T-cell (primary cell): ENCODE measurements around the gene ACACA. TPM values are rescaled to one million over a fixed set of nuclear protein-coding genes. Genes with fewer than 3 reads are reported as not detected.

ENCODE experiments used
- ATAC-seq, 4 experiments: fragments of 200-7000 bp in 3 of 4; fragments of 150-1000 bp in 1 of 4; cut with Tn5 transposase; replicated peaks in 1 of 4; 1 replicate in 3 of 4; 2 replicates in 1 of 4; pipeline ENCODE4 v1.10.0; 2021; ENCODE audit warnings: moderate library complexity in 3 of 4, mild to moderate bottlenecking in 2 of 4, moderate number of reproducible peaks in 1 of 4
- CTCF ChIA-PET, 2 donors: fragments of 300-600 bp; sonication (Branson Sonifier 250); formaldehyde crosslinking; loops; one replicate each; lab custom pipeline; 2022; ENCODE audit warnings: antibody characterized with exemption in 2 of 2; lab: Charles Lee
- POLR2A ChIA-PET, 2 donors: fragments of 300-600 bp; sonication (Branson Sonifier 250); formaldehyde crosslinking; loops; one replicate each; lab custom pipeline; 2022; ENCODE audit warnings: antibody characterized with exemption in 2 of 2; lab: Charles Lee
- DNase-seq, 35 experiments: peaks; one replicate each; pipeline versions ENCODE4 v3.0.0 to v3.0.0-alpha.2; 2013 to 2023
- H3K27ac ChIP-seq: one replicate; pipeline ENCODE4 v1.5.1; 2013; ENCODE audit warnings: low read length
- H3K27me3 ChIP-seq, 2 experiments: replicated peaks in 1 of 2; 1 replicate in 1 of 2; 2 replicates in 1 of 2; pipeline versions ENCODE4 v1.6.1 to v1.7.0; 2013; ENCODE audit warnings: low read length in 1 of 2, mixed read lengths in 1 of 2; ENCODE audit not compliant: control insufficient read depth in 2 of 2, insufficient read depth in 2 of 2; ENCODE audit errors: extremely low read depth in 1 of 2
- H3K36me3 ChIP-seq, 2 donors: 1 replicate in 1 of 2; 2 replicates in 1 of 2; pipeline versions ENCODE4 v1.6.1 to v1.7.0; 2013; ENCODE audit warnings: low read length in 1 of 2; ENCODE audit not compliant: control insufficient read depth in 2 of 2, insufficient read depth in 1 of 2; ENCODE audit errors: extremely low read depth in 1 of 2
- H3K4me1 ChIP-seq, 2 experiments: 1 replicate in 1 of 2; 2 replicates in 1 of 2; pipeline versions ENCODE4 v1.6.1 to v1.7.0; 2013; ENCODE audit warnings: low read length in 2 of 2, mixed read lengths in 1 of 2; ENCODE audit not compliant: insufficient read depth in 2 of 2, control insufficient read depth in 1 of 2; ENCODE audit errors: extremely low read depth in 1 of 2
- H3K4me3 ChIP-seq, 2 donors: 1 replicate in 1 of 2; 2 replicates in 1 of 2; pipeline versions ENCODE4 v1.5.1 to v1.7.0; 2013; ENCODE audit warnings: mild to moderate bottlenecking in 2 of 2, low read length in 1 of 2, moderate library complexity in 1 of 2; ENCODE audit not compliant: control insufficient read depth in 1 of 2; ENCODE audit errors: extremely low read depth in 1 of 2
- H3K9me3 ChIP-seq: 2 replicates; pipeline ENCODE4 v1.7.0; 2013
- H3K27ac Mint-ChIP-seq, 2 donors: one replicate each; pipeline ENCODE4 v1.8.0; 2020 to 2021; ENCODE audit warnings: mild to moderate bottlenecking in 2 of 2, mixed read lengths in 2 of 2
- H3K27me3 Mint-ChIP-seq, 2 donors: one replicate each; pipeline ENCODE4 v1.8.0; 2021 to 2022; ENCODE audit warnings: mixed read lengths in 2 of 2
- H3K36me3 Mint-ChIP-seq: one replicate; pipeline ENCODE4 v1.8.0; 2021; ENCODE audit warnings: mixed read lengths
- H3K4me1 Mint-ChIP-seq, 3 donors: one replicate each; pipeline ENCODE4 v1.8.0; 2020 to 2022; ENCODE audit warnings: mixed read lengths in 3 of 3, mild to moderate bottlenecking in 1 of 3
- H3K4me3 Mint-ChIP-seq, 3 donors: one replicate each; pipeline ENCODE4 v1.8.0; 2020 to 2022; ENCODE audit warnings: mild to moderate bottlenecking in 3 of 3, mixed read lengths in 3 of 3, moderate library complexity in 3 of 3
- H3K9me3 Mint-ChIP-seq, 3 donors: one replicate each; pipeline ENCODE4 v1.8.0; 2020 to 2022; ENCODE audit warnings: mixed read lengths in 3 of 3
- WGBS: methylation state at CpG from one replicate; pipeline ENCODE4 v1.1.5; 2013; ENCODE audit warnings: missing lambda C conversion rate; ENCODE audit not compliant: insufficient coverage; 5-methylcytosine and 5-hydroxymethylcytosine counted together
- total RNA-seq, 35 experiments: library from RNA in 6 of 35; stranded (reverse) in 6 of 35; fragments of 120-200 nt in 1 of 35; gene quantifications; one replicate each; pipeline versions ENCODE4 v1.2.1 to v1.2.4 and lab custom pipeline; 2013 to 2026

The ACACA gene
- total RNA-seq, 5 donors from 2014 or later (not counting 1 experiment from before 2014, with no cell fraction given) = 15.9 to 30.2 (median 18.0) TPM

GRCh38 chr17:37134050-37134449, 272.6 kb downstream of the ACACA start:
- Mint-ChIP-seq H3K27me3 (no peaks in the 10 kb centered on the region), H3K27ac (no peak overlapping the region), H3K9me3 (no peaks in the 10 kb centered on the region), H3K4me1 (peaks cover 1 to 16% (median 2%) of the 10 kb centered on the region in 3 donors), H3K4me3 (no peak overlapping the region), H3K36me3 (peaks cover 31% of the 10 kb centered on the region)
- H3K4me1 ChIP-seq = peaks cover 0 to 12% of the 10 kb centered on the region in 2 experiments
- ChIA-PET POLR2A (no interaction called here), CTCF (no interaction called here)
- ATAC-seq (peak; percentile 27 to 92 (median 46)), DNase-seq (peak in 4 of 35 experiments; percentile 1 to 27 (median 4))
- 78% methylated on average over 3 of the region's 6 CpGs for WGBS
- no peak overlapping the region for H3K27ac ChIP-seq
- H3K9me3 ChIP-seq = no peaks in the 10 kb centered on the region
- H3K36me3 ChIP-seq = peaks cover 0 to 5% of the 10 kb centered on the region in 2 donors
- H3K27me3 ChIP-seq = no peaks in the 10 kb centered on the region
- H3K4me3 ChIP-seq = no peak overlapping the region

- Histone ChIP-seq H3K4me3 (no peak overlapping the region), H3K9me3 (no peaks in the 10 kb centered on the region), H3K27ac (no peak overlapping the region), H3K36me3 (peaks cover 0 to 5% of the 10 kb centered on the region in 2 donors), H3K27me3 (no peaks in the 10 kb centered on the region), H3K4me1 (peaks cover 0 to 12% of the 10 kb centered on the region in 2 experiments)
- no peaks in the 10 kb centered on the region for H3K27me3 Mint-ChIP-seq
- H3K27ac Mint-ChIP-seq = no peak overlapping the region
- ChIA-PET CTCF (interaction anchor here in 1 of 2 donors (0.7 kb wide), 1 partner anchor 1105 kb away, joined by 3 read pairs; no protein-coding TSS in a partner anchor), POLR2A (no interaction called here)
- peaks cover 1 to 16% (median 2%) of the 10 kb centered on the region in 3 donors for H3K4me1 Mint-ChIP-seq
- ATAC-seq (no peak), DNase-seq (no peak)
- H3K4me3 Mint-ChIP-seq = no peak overlapping the region
- WGBS = 100% methylated on average over 1 of the region's 5 CpGs
- H3K9me3 Mint-ChIP-seq = no peaks in the 10 kb centered on the region
- peaks cover 22% of the 10 kb centered on the region for H3K36me3 Mint-ChIP-seq
These were observed 273.5 kb downstream of the ACACA start for GRCh38 chr17:37133136-37133535.

- no peak for ATAC-seq
These were observed 274.7 kb downstream of the ACACA start for GRCh38 chr17:37131669-37132611.

DNA sequence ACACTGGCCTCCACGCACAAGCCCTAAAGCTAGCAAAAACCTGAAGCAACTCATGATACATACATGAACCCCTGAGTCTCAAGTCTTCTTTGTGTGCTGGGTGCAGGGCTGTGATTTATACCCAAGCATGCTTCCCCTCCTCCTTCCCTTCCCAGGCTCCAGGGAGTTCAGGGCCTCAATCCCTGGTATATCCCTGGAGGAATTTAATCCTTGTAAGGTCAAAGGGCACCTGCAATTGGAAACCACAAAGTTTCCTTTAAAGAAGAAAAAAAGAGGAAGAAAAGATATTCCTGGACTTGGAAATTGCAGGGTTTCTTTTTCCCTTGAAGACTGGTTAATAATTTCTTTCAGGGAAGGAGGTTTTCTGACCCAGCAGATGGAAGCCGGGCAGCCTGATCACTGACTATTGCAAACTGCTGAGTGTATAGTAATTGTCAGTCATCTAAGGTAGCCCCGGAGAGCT, 275.6 kb downstream of the ACACA start:
- no peaks in the 10 kb centered on the region for H3K9me3 ChIP-seq
- ChIA-PET POLR2A (interaction anchor here in 1 of 2 donors (0.6 kb wide), 1 partner anchor 14 kb away, joined by 6 read pairs; no protein-coding TSS in a partner anchor), CTCF (no interaction called here)
- DNase-seq (no peak), ATAC-seq (no peak)
- Mint-ChIP-seq H3K36me3 (peaks cover 28% of the 10 kb centered on the region), H3K27me3 (no peaks in the 10 kb centered on the region), H3K4me1 (peaks cover 1 to 16% (median 2%) of the 10 kb centered on the region in 3 donors), H3K4me3 (no peak overlapping the region), H3K9me3 (no peaks in the 10 kb centered on the region), H3K27ac (no peak overlapping the region)
- no peak overlapping the region for H3K27ac ChIP-seq
- H3K27me3 ChIP-seq = no peaks in the 10 kb centered on the region
- H3K4me3 ChIP-seq = no peak overlapping the region
- no CpG with 5 or more reads among the region's 3 CpGs for WGBS
- peaks cover 0 to 5% of the 10 kb centered on the region in 2 donors for H3K36me3 ChIP-seq
- H3K4me1 ChIP-seq = peaks cover 0 to 12% of the 10 kb centered on the region in 2 experiments

More at GRCh38 chr17:37131669-37132611, 274.7 kb downstream of the ACACA start:
- ChIA-PET CTCF (interaction anchor here in 1 of 2 donors (0.7 kb wide), 1 partner anchor 1104 kb away, joined by 3 read pairs; no protein-coding TSS in a partner anchor), POLR2A (no interaction called here)
- Mint-ChIP-seq H3K9me3 (no peaks in the 10 kb centered on the region), H3K27ac (no peak overlapping the region), H3K4me3 (no peak overlapping the region), H3K27me3 (no peaks in the 10 kb centered on the region), H3K36me3 (peaks cover 19% of the 10 kb centered on the region), H3K4me1 (peaks cover 1 to 16% (median 2%) of the 10 kb centered on the region in 3 donors)
- 90% methylated on average over 15 of the region's 16 CpGs for whole genome bisulfite sequencing
- Histone ChIP-seq H3K4me1 (peaks cover 0 to 12% of the 10 kb centered on the region in 2 experiments), H3K9me3 (no peaks in the 10 kb centered on the region), H3K36me3 (peaks cover 0 to 5% of the 10 kb centered on the region in 2 donors), H3K27ac (no peak overlapping the region), H3K27me3 (no peaks in the 10 kb centered on the region), H3K4me3 (no peak overlapping the region)
- no peak for DNase-seq

GRCh38 chr17:37124821-37125173, 281.8 kb downstream of the ACACA start:
- ChIA-PET POLR2A (no interaction called here), CTCF (no interaction called here)
- Histone ChIP-seq H3K27ac (no peak overlapping the region), H3K36me3 (peaks cover 0 to 30% of the 10 kb centered on the region in 2 donors), H3K27me3 (no peaks in the 10 kb centered on the region), H3K9me3 (no peaks in the 10 kb centered on the region), H3K4me1 (no peaks in the 10 kb centered on the region), H3K4me3 (no peak overlapping the region)
- H3K4me1 Mint-ChIP-seq = no peaks in the 10 kb centered on the region
- H3K9me3 Mint-ChIP-seq = no peaks in the 10 kb centered on the region
- H3K4me3 Mint-ChIP-seq = no peak overlapping the region
- DNase-seq = no peak
- 100% methylated on average over 1 of the region's 4 CpGs for WGBS
- no peaks in the 10 kb centered on the region for H3K27me3 Mint-ChIP-seq
- ATAC-seq = no peak
- no peak overlapping the region for H3K27ac Mint-ChIP-seq
- peaks cover 62% of the 10 kb centered on the region for H3K36me3 Mint-ChIP-seq

DNA sequence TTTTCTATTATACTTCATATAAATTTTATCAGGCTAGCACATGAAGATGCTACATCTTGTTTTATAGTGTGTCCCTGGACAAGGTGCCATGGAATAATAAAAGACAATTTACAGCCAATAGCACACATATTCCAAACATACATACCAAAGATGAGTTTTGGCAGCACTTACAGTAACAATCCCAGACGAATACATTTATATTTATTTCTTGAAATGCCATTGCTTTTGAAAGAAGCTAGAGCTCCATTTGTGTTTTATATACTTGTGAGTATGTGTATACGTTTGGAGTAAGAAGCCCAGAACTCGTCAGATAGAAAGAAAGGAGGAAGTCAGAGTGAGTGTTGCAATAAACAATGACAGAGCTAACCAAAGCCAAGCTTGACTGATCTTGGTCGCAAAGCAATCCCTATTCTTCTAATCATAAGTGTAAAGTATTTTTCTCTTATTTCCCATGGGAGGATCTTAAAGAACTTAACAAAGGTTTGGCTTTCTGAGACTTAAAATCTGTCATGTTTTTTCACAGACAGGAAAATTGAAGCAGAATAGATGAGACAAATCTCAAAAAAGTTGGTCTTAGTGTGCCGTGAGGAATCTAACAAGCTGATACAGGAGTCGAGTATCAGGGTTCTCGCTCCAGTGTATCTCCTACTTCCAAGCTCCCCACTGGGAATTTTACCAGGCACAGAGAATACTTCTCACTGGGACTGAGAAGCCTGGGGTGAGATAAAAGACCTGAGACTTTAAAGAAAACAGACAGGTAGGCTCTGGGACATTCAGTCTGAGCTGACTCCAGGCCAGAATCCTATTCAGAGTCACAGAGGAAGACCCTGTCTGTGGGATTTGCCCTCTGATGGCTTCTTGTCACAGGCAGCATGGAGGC, 282.5 kb downstream of the ACACA start:
- CTCF ChIA-PET = no interaction called here

More for the DNA sequence above, 282.5 kb downstream of the ACACA start:
- no peaks in the 10 kb centered on the region for H3K4me1 ChIP-seq
- no peak overlapping the region for H3K27ac ChIP-seq
- H3K36me3 ChIP-seq = peaks cover 0 to 25% of the 10 kb centered on the region in 2 donors
- ATAC-seq (no peak), DNase-seq (no peak)
- WGBS = no CpG with 5 or more reads among the region's 7 CpGs
- H3K9me3 Mint-ChIP-seq = no peaks in the 10 kb centered on the region
- H3K9me3 ChIP-seq = no peaks in the 10 kb centered on the region
- no peaks in the 10 kb centered on the region for H3K27me3 ChIP-seq
- POLR2A ChIA-PET = no interaction called here
- H3K4me3 ChIP-seq = no peak overlapping the region
- H3K27me3 Mint-ChIP-seq = no peaks in the 10 kb centered on the region
- peaks cover 56% of the 10 kb centered on the region for H3K36me3 Mint-ChIP-seq
- H3K4me3 Mint-ChIP-seq = no peak overlapping the region
- H3K4me1 Mint-ChIP-seq = no peaks in the 10 kb centered on the region
- no peak overlapping the region for H3K27ac Mint-ChIP-seq
